Measurements from ENCODE around the gene ZNF487. TPM values are rescaled to one million over a fixed set of nuclear protein-coding genes. Genes with fewer than 3 reads are reported as not detected.
"Not testable (repeated sequence)": the region's sequence is repeated elsewhere in the genome, so short reads cannot be mapped to it uniquely, and the experiment has no call there.

The ZNF487 gene
- total and polyA plus RNA-seq, 4 donors, result 16.2 to 23.5 (median 19.3) TPM

DNA sequence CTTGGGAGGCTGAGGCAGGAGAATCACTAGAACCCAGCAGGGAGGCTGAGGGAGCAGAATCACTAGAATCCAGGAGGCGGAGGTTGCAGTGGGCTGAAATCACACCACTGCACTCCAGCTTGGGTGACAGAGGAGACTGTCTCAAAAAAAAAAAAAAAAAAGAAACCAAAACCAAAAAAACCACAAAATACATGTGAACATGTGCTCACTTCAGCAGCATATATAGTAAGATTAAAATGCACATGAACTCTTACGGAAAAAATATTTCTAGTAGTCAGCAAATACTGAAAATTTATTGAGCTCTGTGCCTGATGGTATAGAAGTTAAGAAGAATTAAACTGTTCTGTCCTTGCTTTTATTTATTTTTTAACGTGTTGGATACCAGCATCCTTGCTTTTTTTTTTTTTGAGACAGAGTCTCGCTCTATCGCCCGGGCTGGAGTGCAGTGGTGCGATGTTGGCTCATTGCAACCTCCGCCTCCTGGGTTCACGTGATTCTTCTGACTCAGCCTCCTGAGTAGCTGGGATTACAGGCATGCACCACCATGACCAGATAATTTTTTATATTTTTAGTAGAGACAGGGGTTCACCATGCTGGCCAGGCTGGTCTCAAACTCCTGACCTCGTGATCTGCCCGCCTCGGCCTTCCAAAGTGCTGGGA is 9.6 kb upstream of the ZNF487 start:
- Histone ChIP-seq H3K36me3 (ENCODE audit: control insufficient read depth, insufficient read depth, low read length) (no peaks in the 10 kb centered on the region), H3K9me3 (ENCODE audit: control insufficient read depth, insufficient read depth, low read length) (no peaks in the 10 kb centered on the region), H3K4me1 (ENCODE audit: control insufficient read depth, insufficient read depth, low read length) (no peaks in the 10 kb centered on the region), H3K4me3 (ENCODE audit: low read depth, low read length) (no peak overlapping the region), H3K27me3 (ENCODE audit: control insufficient read depth, insufficient read depth, low read length) (no peaks in the 10 kb centered on the region), H3K27ac (ENCODE audit: low read depth, low read length) (no peak overlapping the region)
- DNase-seq (ENCODE audit: low read depth in 4 of 6, low spot score in 6 of 6), result no peak
- WGBS (ENCODE audit: insufficient coverage), result 86% methylated on average over 8 of the region's 12 CpGs

DNA sequence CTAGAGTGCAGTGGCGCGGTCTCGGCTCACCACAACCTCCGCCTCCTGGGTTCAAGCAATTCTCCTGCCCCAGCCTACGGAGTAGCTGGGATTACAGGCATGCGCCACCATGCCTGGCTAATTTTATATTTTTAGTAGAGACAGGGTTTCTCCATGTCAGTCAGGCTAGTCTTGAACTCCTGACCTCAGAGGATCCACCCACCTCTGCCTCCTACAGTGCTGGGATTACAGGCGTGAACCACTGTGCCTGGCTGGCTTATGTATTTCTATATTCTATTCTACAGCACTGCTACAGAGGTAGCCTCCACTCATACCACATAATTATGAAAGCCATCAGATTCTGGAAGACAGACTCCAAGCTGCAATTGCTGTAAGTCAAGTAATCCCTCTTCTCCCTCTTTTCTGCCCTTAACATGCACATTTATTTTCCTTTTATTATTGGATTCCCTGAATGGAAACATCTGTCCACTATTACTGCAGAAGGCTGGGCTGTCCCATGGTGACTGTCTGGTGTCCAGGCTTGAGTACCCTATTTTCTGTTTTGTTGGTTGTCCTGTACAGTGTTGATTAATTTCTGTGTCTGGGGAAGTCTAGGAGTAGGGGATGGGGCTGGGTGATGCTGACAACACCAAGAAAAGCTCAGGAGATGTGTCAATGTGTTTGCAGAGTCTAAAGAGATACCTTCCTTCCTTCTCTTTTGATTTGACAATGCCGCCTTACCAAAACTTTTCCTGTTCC is 5.8 kb upstream of the ZNF487 start:
- H3K9me3 ChIP-seq (ENCODE audit: control insufficient read depth, insufficient read depth, low read length), result no peaks in the 10 kb centered on the region
- H3K4me1 ChIP-seq (ENCODE audit: control insufficient read depth, insufficient read depth, low read length), result peaks cover 8% of the 10 kb centered on the region
- peaks cover 3% of the 10 kb centered on the region for H3K36me3 ChIP-seq (ENCODE audit: control insufficient read depth, insufficient read depth, low read length)
- H3K27ac ChIP-seq (ENCODE audit: low read depth, low read length), result no peak overlapping the region
- DNase-seq (ENCODE audit: low read depth in 4 of 6, low spot score in 6 of 6), result no peak
- 86% methylated on average over 2 of the region's 8 CpGs for WGBS (ENCODE audit: insufficient coverage)
- no peaks in the 10 kb centered on the region for H3K27me3 ChIP-seq (ENCODE audit: control insufficient read depth, insufficient read depth, low read length)
- no peak overlapping the region for H3K4me3 ChIP-seq (ENCODE audit: low read depth, low read length)

DNA sequence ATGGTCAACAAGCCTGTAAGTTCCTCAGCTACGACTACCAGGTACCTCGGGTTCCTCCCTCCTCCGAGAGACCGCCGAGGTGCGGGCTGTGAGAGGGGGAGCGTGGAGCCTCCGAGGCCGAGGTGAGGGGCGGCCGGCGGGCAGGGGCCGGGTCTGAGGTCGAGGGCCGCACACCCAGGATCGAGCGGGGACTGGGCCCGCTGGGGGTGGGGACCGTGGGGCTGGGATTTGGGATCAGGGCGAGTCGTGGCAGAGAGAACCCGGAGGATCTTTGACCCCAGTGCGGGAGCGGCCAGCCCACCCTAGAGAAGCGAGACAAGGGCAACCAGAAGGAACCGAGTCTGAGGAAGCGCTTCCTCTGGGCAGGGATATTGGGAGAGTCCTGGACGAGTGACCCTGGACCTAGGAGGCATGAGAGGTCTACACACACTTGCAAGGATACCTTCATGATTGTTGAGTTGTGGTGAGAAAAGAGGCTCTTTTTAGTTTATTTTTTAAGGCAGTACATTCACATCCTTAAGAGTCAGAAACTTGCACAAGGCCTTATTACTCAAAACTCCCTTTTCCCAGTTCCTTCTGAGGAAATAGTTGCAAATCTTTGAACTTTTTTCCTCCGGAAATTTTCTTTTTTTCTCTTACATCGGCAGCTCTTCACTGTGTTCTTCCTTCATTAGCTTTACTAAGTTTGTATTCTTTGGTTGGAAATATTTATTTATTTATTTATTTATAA is 395 bp downstream of the ZNF487 start:
- Histone ChIP-seq H3K9me3 (ENCODE audit: control insufficient read depth, insufficient read depth, low read length) (no peaks in the 10 kb centered on the region), H3K36me3 (ENCODE audit: control insufficient read depth, insufficient read depth, low read length) (peaks cover 3% of the 10 kb centered on the region), H3K4me1 (ENCODE audit: control insufficient read depth, insufficient read depth, low read length) (peaks cover 19% of the 10 kb centered on the region), H3K4me3 (ENCODE audit: low read depth, low read length) (peak overlapping the region; percentile 83), H3K27ac (ENCODE audit: low read depth, low read length) (peak overlapping the region; percentile 96), H3K27me3 (ENCODE audit: control insufficient read depth, insufficient read depth, low read length) (no peaks in the 10 kb centered on the region)
- no peak for DNase-seq (ENCODE audit: low read depth in 4 of 6, low spot score in 6 of 6)
- 4% methylated on average over 21 of the region's 30 CpGs for WGBS (ENCODE audit: insufficient coverage)

DNA sequence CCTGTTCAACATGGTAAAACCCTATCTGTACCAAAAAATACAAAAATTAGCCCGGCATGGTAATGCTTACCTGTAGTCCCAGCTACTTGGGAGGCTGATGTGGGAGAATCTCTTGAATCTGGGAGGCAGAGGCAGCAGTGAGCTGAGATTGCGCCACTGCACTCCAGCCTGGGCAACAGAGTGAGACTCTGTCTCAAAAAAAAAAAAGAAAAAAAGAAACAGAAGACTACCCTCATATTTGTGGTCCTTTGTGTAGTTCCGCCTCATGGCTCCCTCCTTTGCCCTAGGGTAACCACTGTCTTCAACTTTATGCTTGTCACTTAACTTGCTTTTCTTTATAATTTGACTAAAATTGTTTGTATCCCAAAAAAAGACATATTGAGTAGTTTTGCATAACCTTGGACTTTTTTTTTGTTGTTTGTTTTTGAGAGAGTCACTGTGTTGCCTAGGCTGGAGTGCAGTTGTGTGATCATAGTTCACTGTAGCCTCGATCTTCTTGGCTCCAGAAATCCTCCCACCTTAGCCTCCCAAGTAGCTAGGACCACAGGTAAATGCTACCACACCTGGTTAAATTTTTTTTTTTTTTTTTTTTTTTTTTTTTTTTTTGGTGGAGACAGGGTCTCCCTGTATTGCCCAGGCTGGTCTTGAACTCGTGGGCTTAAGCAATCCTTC is 3.7 kb downstream of the ZNF487 start:
- peaks cover 16% of the 10 kb centered on the region for H3K4me1 ChIP-seq (ENCODE audit: control insufficient read depth, insufficient read depth, low read length)
- no peak overlapping the region for H3K27ac ChIP-seq (ENCODE audit: low read depth, low read length)
- no peak for DNase-seq (ENCODE audit: low read depth in 4 of 6, low spot score in 6 of 6)
- no peaks in the 10 kb centered on the region for H3K9me3 ChIP-seq (ENCODE audit: control insufficient read depth, insufficient read depth, low read length)
- H3K36me3 ChIP-seq (ENCODE audit: control insufficient read depth, insufficient read depth, low read length), result peaks cover 9% of the 10 kb centered on the region
- H3K27me3 ChIP-seq (ENCODE audit: control insufficient read depth, insufficient read depth, low read length), result no peaks in the 10 kb centered on the region
- WGBS (ENCODE audit: insufficient coverage), result 92% methylated on average over 2 of the region's 5 CpGs
- H3K4me3 ChIP-seq (ENCODE audit: low read depth, low read length), result no peak overlapping the region

DNA sequence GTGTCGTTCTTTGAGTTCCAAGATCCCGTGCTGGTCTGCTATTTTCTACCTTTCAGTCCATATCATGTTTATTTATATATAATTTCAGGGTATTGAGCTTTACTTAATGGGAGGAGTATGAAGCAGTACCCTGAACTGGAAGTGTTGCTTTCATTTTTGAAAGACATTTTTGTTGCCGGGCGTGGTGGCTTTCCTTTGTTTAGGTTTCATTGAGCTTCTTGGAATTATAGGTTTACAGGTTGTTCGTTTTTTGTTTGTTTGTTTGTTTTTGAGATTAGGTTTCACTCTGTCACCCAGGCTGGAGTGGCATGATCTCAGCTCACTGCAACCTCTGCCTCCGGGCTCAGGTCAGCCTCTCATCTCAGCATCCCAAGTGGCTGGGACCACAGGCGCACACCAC is 7.4 kb downstream of the ZNF487 start:
- DNase-seq (ENCODE audit: low read depth in 4 of 6, low spot score in 6 of 6), result no peak
- Histone ChIP-seq H3K27me3 (ENCODE audit: control insufficient read depth, insufficient read depth, low read length) (no peaks in the 10 kb centered on the region), H3K36me3 (ENCODE audit: control insufficient read depth, insufficient read depth, low read length) (peaks cover 19% of the 10 kb centered on the region), H3K4me1 (ENCODE audit: control insufficient read depth, insufficient read depth, low read length) (no peaks in the 10 kb centered on the region), H3K4me3 (ENCODE audit: low read depth, low read length) (no peak overlapping the region), H3K27ac (ENCODE audit: low read depth, low read length) (no peak overlapping the region), H3K9me3 (ENCODE audit: control insufficient read depth, insufficient read depth, low read length) (no peaks in the 10 kb centered on the region)
- WGBS (ENCODE audit: insufficient coverage), result 83% methylated on average over 1 of the region's 7 CpGs

DNA sequence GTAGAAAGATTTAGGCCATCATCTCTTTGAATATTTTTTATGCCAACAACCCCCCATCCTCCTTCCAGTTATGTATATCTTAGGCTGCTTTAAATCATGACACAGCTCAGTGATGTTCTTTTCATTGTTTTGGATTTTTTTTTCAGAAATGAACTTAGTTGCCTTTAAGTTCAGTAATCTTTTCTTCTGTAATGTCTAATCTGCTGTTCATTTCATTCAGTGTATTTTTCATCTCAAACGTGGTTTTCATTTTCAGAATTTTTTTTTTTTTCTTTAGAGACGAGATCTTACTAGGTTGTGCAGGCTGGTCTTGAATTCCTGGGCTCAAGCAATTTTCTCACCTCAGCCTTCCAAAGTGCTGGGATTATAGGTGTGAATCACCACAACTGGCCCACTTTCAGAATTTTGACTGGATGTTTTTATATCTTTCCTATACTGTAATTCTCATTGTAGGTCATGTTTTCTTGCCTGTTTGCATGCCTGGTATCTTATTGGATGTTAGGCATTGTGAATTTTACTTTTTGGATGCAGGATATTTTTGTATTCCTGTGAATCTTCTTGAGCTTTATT is 8.1 kb downstream of the ZNF487 start:
- Histone ChIP-seq H3K36me3 (ENCODE audit: control insufficient read depth, insufficient read depth, low read length) (peaks cover 19% of the 10 kb centered on the region), H3K4me3 (ENCODE audit: low read depth, low read length) (no peak overlapping the region), H3K4me1 (ENCODE audit: control insufficient read depth, insufficient read depth, low read length) (no peaks in the 10 kb centered on the region), H3K27ac (ENCODE audit: low read depth, low read length) (no peak overlapping the region), H3K9me3 (ENCODE audit: control insufficient read depth, insufficient read depth, low read length) (no peaks in the 10 kb centered on the region), H3K27me3 (ENCODE audit: control insufficient read depth, insufficient read depth, low read length) (no peaks in the 10 kb centered on the region)
- no CpG with 5 or more reads among the region's 2 CpGs for WGBS (ENCODE audit: insufficient coverage)
- no peak for DNase-seq (ENCODE audit: low read depth in 4 of 6, low spot score in 6 of 6)

DNA sequence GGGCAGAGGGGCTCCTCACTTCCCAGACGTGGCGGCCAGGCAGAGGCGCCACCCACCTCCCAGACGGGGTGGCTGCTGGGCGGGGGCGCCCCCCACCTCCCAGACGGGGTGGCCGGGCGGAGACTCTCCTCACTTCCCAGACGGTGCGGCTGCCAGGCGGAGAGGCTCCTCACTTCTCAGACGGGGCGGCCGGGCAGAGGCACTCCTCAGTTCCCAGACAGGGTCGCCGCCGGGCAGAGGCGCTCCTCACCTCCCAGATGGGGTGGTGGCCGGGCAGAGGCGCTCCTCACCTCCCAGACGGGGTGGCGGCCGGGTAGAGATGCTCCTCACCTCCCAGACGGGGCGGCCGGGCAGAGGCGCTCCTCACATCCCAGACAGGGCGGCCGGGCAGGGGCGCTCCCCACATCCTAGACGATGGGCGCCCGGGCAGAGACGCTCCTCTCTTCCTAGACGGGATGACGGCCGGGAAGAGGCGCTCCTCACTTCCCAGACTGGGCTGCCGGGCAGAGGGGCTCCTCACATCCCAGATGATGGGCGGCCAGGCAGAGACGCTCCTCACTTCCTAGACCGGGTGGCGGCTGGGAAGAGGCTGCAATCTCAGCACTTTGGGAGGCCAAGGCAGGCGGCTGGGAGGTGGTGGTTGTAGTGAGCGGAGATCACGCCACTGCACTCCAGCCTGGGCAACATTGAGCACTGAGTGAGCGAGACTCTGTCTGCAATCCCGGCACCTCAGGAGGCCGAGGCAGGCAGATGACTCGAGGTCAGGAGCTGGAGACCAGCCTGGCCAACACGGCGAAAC is 9.5 kb downstream of the ZNF487 start:
- DNase-seq (ENCODE audit: low read depth in 4 of 6, low spot score in 6 of 6); H3K27me3 ChIP-seq (ENCODE audit: control insufficient read depth, insufficient read depth, low read length); H3K27ac ChIP-seq (ENCODE audit: low read depth, low read length); H3K9me3 ChIP-seq (ENCODE audit: control insufficient read depth, insufficient read depth, low read length); H3K4me1 ChIP-seq (ENCODE audit: control insufficient read depth, insufficient read depth, low read length); H3K4me3 ChIP-seq (ENCODE audit: low read depth, low read length): not testable (repeated sequence)
- peaks cover 19% of the 10 kb centered on the region for H3K36me3 ChIP-seq (ENCODE audit: control insufficient read depth, insufficient read depth, low read length)
- WGBS (ENCODE audit: insufficient coverage), result 94% methylated on average over 42 of the region's 53 CpGs

DNA sequence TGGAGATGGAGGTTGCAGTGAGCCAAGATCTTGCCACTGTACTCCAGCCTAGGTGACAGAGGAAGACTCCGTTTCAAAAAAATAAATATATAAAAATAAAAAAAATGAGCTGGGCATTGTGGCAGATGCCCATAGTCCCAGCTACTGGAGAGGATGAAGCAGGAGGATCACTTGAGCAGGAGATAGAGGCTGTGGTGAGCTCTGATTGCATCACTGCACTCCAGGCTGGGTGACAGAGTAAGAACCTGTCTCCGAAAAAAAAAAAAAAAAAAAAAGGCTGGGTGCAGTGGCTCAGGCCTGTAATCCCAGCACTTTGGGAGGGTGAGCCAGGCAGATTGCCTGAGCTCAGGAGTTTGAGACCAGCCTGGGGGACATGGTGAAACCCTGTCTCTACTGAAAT is 11.8 kb downstream of the ZNF487 start:
- no peaks in the 10 kb centered on the region for H3K27me3 ChIP-seq (ENCODE audit: control insufficient read depth, insufficient read depth, low read length)
- no peaks in the 10 kb centered on the region for H3K9me3 ChIP-seq (ENCODE audit: control insufficient read depth, insufficient read depth, low read length)
- no peak overlapping the region for H3K27ac ChIP-seq (ENCODE audit: low read depth, low read length)
- DNase-seq (ENCODE audit: low read depth in 4 of 6, low spot score in 6 of 6), result no peak
- H3K4me1 ChIP-seq (ENCODE audit: control insufficient read depth, insufficient read depth, low read length), result no peaks in the 10 kb centered on the region
- no peak overlapping the region for H3K4me3 ChIP-seq (ENCODE audit: low read depth, low read length)
- H3K36me3 ChIP-seq (ENCODE audit: control insufficient read depth, insufficient read depth, low read length), result peaks cover 17% of the 10 kb centered on the region
- 100% methylated on average over 1 of the region's 2 CpGs for WGBS (ENCODE audit: insufficient coverage)

Data from spinal cord (tissue), 10 donors.